ENCODE data around the gene ERVK3-1.

ERVK3-1 gene

DNA sequence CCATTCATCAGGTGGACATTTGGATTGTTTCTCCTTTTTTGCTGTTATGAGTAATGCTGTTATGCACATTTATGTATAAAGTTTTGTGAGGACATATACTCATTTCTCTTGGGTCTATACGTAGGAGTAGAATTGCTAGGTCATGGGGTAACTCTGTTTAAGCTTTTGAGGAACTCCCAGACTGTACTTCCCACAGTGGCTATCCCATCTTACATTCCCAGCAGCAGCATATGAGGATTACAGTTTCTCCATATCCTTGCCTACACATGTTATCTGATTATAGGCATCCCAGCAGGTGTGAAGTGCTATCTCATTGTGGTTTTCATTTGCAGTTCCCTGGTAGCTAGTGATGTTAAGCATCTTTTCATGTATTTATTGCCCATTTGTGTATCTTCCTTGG is 27.5 kb downstream of the ERVK3-1 start:
- H3K4me2 ChIP-seq (ENCODE audit: low read depth, low read length, poor library complexity, severe bottlenecking), result no peak overlapping the region
- TF ChIP-seq, protein P1, sequence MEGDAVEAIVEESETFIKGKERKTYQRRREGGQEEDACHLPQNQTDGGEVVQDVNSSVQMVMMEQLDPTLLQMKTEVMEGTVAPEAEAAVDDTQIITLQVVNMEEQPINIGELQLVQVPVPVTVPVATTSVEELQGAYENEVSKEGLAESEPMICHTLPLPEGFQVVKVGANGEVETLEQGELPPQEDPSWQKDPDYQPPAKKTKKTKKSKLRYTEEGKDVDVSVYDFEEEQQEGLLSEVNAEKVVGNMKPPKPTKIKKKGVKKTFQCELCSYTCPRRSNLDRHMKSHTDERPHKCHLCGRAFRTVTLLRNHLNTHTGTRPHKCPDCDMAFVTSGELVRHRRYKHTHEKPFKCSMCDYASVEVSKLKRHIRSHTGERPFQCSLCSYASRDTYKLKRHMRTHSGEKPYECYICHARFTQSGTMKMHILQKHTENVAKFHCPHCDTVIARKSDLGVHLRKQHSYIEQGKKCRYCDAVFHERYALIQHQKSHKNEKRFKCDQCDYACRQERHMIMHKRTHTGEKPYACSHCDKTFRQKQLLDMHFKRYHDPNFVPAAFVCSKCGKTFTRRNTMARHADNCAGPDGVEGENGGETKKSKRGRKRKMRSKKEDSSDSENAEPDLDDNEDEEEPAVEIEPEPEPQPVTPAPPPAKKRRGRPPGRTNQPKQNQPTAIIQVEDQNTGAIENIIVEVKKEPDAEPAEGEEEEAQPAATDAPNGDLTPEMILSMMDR (IDR thresholded peaks at IDR 0.05; ENCODE audit: insufficient read depth, low read length, poor library complexity, severe bottlenecking), result no peak
- TF ChIP-seq EZH2phosphoT487 (conservative IDR thresholded peaks at IDR 0.05; ENCODE audit: low read length), result no peak

DNA sequence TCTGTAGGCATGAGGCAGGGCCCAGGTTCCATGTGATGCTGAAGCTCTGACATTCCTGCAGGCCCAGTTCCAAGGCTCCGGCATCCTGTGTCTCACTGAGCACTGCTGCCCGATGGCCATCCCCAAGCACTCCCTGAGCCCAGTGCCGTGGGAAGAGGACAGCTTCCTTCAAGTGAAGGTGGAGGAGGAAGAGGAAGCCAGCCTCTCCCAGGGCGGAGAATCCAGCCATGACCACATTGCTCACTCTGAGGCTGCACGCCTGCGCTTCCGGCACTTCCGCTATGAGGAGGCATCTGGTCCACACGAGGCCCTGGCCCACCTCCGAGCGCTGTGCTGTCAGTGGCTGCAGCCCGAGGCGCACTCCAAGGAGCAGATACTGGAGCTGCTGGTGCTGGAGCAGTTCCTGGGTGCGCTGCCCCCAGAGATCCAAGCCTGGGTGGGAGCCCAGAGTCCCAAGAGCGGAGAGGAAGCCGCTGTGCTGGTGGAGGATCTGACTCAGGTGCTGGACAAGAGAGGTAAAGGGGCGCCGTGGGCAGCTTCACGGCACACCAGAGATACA is 29.6 kb downstream of the ERVK3-1 start:
- H3K9me3 ChIP-seq (ENCODE audit: insufficient read depth, low read length), result no peaks in the 10 kb centered on the region
- no peaks in the 10 kb centered on the region for H3K9me2 ChIP-seq (replicated peaks; ENCODE audit: insufficient read depth, low read length)
- TF ChIP-seq EZH2phosphoT487 (conservative IDR thresholded peaks at IDR 0.05; ENCODE audit: low read length), result no peak
- TF ChIP-seq, protein P1 (IDR thresholded peaks at IDR 0.05; ENCODE audit: insufficient read depth, low read length, poor library complexity, severe bottlenecking), result no peak

More for the DNA sequence above, 27.5 kb downstream of the ERVK3-1 start:
- Histone ChIP-seq H4K20me1 (ENCODE audit: low read depth, low read length) (no peaks in the 10 kb centered on the region), H3F3A (ENCODE audit: insufficient read depth) (no peaks in the 10 kb centered on the region), H3K4me3 (ENCODE audit: insufficient read depth, low read length, poor library complexity, severe bottlenecking) (no peak overlapping the region), H3K9ac (ENCODE audit: low read length) (no peak overlapping the region), H3K36me3 (ENCODE audit: low read length) (no peaks in the 10 kb centered on the region), H2AFZ (ENCODE audit: low read depth, low read length, severe bottlenecking) (no peak overlapping the region), H3K27ac (ENCODE audit: low read depth, low read length) (no peak overlapping the region), H3K9me3 (ENCODE audit: insufficient read depth, low read length) (no peaks in the 10 kb centered on the region), H3K9me2 (replicated peaks; ENCODE audit: insufficient read depth, low read length) (no peaks in the 10 kb centered on the region), H3K79me2 (ENCODE audit: insufficient read depth, low read length) (peaks cover 10% of the 10 kb centered on the region; the same call in 1 of the 2 replicates), H3K27me3 (ENCODE audit: low read length) (no peaks in the 10 kb centered on the region)

DNA sequence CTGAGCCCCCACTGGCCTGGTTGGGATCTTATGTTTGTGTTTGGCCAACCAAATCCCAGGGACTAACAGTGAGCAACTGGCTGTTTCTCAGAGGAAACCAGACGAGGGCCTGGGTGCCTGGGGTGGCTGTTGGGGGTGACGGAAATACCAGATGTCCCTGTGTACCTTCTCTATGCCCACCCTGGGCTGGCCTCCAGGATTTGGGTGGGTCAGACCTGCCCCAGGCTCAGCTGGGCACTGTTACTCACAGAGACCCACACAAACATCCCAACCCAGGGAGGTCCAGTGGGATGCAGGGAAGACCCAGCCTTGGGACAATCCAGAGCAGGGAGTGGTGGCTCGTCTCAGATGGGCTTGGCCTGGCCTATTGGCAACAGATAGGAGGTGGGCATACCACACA is 30.5 kb downstream of the ERVK3-1 start:
- Histone ChIP-seq H3K9ac (ENCODE audit: low read length) (no peak overlapping the region), H3K4me2 (ENCODE audit: low read depth, low read length, poor library complexity, severe bottlenecking) (no peak overlapping the region), H3K27ac (ENCODE audit: low read depth, low read length) (no peak overlapping the region), H4K20me1 (ENCODE audit: low read depth, low read length) (no peaks in the 10 kb centered on the region), H3F3A (ENCODE audit: insufficient read depth) (no peaks in the 10 kb centered on the region), H3K27me3 (ENCODE audit: low read length) (no peaks in the 10 kb centered on the region), H3K36me3 (ENCODE audit: low read length) (no peaks in the 10 kb centered on the region), H3K4me3 (ENCODE audit: insufficient read depth, low read length, poor library complexity, severe bottlenecking) (no peak overlapping the region), H3K79me2 (ENCODE audit: insufficient read depth, low read length) (0 out of 2 replicates have a peak, but pooled peaks cover 4% of the 10 kb centered on the region), H3K9me3 (ENCODE audit: insufficient read depth, low read length) (no peaks in the 10 kb centered on the region), H3K9me2 (replicated peaks; ENCODE audit: insufficient read depth, low read length) (no peaks in the 10 kb centered on the region), H2AFZ (ENCODE audit: low read depth, low read length, severe bottlenecking) (no peak overlapping the region)
- TF ChIP-seq EZH2phosphoT487 (conservative IDR thresholded peaks at IDR 0.05; ENCODE audit: low read length), result no peak
- TF ChIP-seq, protein P1 (IDR thresholded peaks at IDR 0.05; ENCODE audit: insufficient read depth, low read length, poor library complexity, severe bottlenecking), result no peak

More for the DNA sequence above, 29.6 kb downstream of the ERVK3-1 start:
- no peaks in the 10 kb centered on the region for H4K20me1 ChIP-seq (ENCODE audit: low read depth, low read length)
- no peak overlapping the region for H3K4me2 ChIP-seq (ENCODE audit: low read depth, low read length, poor library complexity, severe bottlenecking)
- H2AFZ ChIP-seq (ENCODE audit: low read depth, low read length, severe bottlenecking), result no peak overlapping the region
- no peaks in the 10 kb centered on the region for H3K27me3 ChIP-seq (ENCODE audit: low read length)
- H3K4me3 ChIP-seq (ENCODE audit: insufficient read depth, low read length, poor library complexity, severe bottlenecking), result no peak overlapping the region
- no peaks in the 10 kb centered on the region for H3F3A ChIP-seq (ENCODE audit: insufficient read depth)
- H3K36me3 ChIP-seq (ENCODE audit: low read length), result no peaks in the 10 kb centered on the region
- no peak overlapping the region for H3K27ac ChIP-seq (ENCODE audit: low read depth, low read length)
- H3K9ac ChIP-seq (ENCODE audit: low read length), result no peak overlapping the region
- 0 out of 2 replicates have a peak, but pooled peaks cover 4% of the 10 kb centered on the region for H3K79me2 ChIP-seq (ENCODE audit: insufficient read depth, low read length)

Data from SU-DHL-6 (cell line).